PFSK-1 (cell line): ENCODE results near the gene DDB1.

Experiments used
- REST ChIP-seq, 2 experiments: IDR thresholded peaks; 2 replicates each; pipeline versions ENCODE4 v1.6.1 to v1.8.0; 2011 to 2012; ENCODE audit warnings: low read depth in 2 of 2, low read length in 2 of 2, control low read depth in 1 of 2, inconsistent platforms in 1 of 2, mild to moderate bottlenecking in 1 of 2, moderate library complexity in 1 of 2; ENCODE audit not compliant: insufficient read depth in 1 of 2
- SIN3A ChIP-seq: IDR thresholded peaks from 2 replicates; pipeline ENCODE4 v1.6.1; 2012; ENCODE audit warnings: mild to moderate bottlenecking, low read length, moderate library complexity, borderline replicate concordance; ENCODE audit not compliant: insufficient read depth
- TAF1 ChIP-seq: IDR thresholded peaks from 2 replicates; pipeline ENCODE4 v1.6.1; 2012; ENCODE audit warnings: low read length, control low read depth, borderline replicate concordance; ENCODE audit not compliant: insufficient read depth

GRCh38 chr11:61264371-61264770, 68.5 kb downstream of the DDB1 start:
- TF ChIP-seq SIN3A (no peak), TAF1 (no peak), REST (IDR thresholded peaks at IDR 0.05; ENCODE audit: insufficient read depth in 1 of 2, low read depth in 2 of 2, low read length in 2 of 2) (no peak)
